H1 (cell line): ENCODE data around the gene PRKAR2B. TPM values are rescaled to one million over a fixed set of nuclear protein-coding genes. Genes with fewer than 3 reads are reported as not detected.

Source experiments
- CTCF ChIA-PET: fragments of 300-600 bp; sonication (Branson Sonifier 250); formaldehyde crosslinking; loops from one replicate; lab custom pipeline; 2021; ENCODE audit not compliant: partially characterized antibody; lab: Charles Lee
- POLR2A ChIA-PET: fragments of 300-600 bp; sonication (Branson Sonifier 250); formaldehyde crosslinking; loops from one replicate; lab custom pipeline; 2021; ENCODE audit warnings: inconsistent platforms; ENCODE audit not compliant: partially characterized antibody; lab: Charles Lee
- DNase-seq, 2 experiments: peaks; one replicate each; pipeline versions ENCODE4 v3.0.0 to v3.0.0-alpha.2; 2010 to 2022; ENCODE audit warnings: low spot score in 2 of 2, low read depth in 1 of 2, mixed read lengths in 1 of 2
- FAIRE-seq: peaks from 2 replicates; lab custom pipeline; 2011; peaks lifted over from hg19 to GRCh38; lab: Jason Lieb, UNC
- H2AFZ ChIP-seq: 2 replicates; pipeline ENCODE4 v1.8.1; 2012; ENCODE audit warnings: low read length, inconsistent platforms
- H2AK5ac ChIP-seq: 2 replicates; pipeline ENCODE4 v1.6.1; 2013; ENCODE audit warnings: low read depth, low read length
- H2BK120ac ChIP-seq: replicated peaks from 2 replicates; pipeline ENCODE3; 2013; ENCODE audit warnings: low read depth, low read length, inconsistent platforms
- H2BK12ac ChIP-seq: 2 replicates; pipeline ENCODE4 v1.6.1; 2013; ENCODE audit warnings: low read depth, low read length
- H2BK15ac ChIP-seq: 2 replicates; pipeline ENCODE4 v1.6.1; 2013; ENCODE audit warnings: low read length
- H2BK20ac ChIP-seq: 2 replicates; pipeline ENCODE4 v1.6.1; 2013; ENCODE audit warnings: low read length
- H2BK5ac ChIP-seq: 2 replicates; pipeline ENCODE4 v1.6.1; 2013; ENCODE audit warnings: low read depth, low read length
- H3K14ac ChIP-seq: 2 replicates; pipeline ENCODE4 v1.6.1; 2013; ENCODE audit warnings: inconsistent platforms; ENCODE audit not compliant: insufficient read length
- H3K18ac ChIP-seq: 2 replicates; pipeline ENCODE4 v1.6.1; 2013; ENCODE audit warnings: low read length; ENCODE audit errors: extremely low read depth
- H3K23ac ChIP-seq: 2 replicates; pipeline ENCODE4 v1.6.1; 2013; ENCODE audit warnings: inconsistent platforms; ENCODE audit not compliant: insufficient read length
- H3K23me2 ChIP-seq: 2 replicates; pipeline ENCODE4 v1.6.1; 2013; ENCODE audit warnings: low read depth, low read length
- H3K27ac ChIP-seq: 2 replicates; pipeline ENCODE4 v1.6.1; 2011; ENCODE audit warnings: low read depth, low read length, inconsistent platforms
- H3K27me3 ChIP-seq, 4 experiments: replicated peaks in 1 of 4; 1 replicate in 1 of 4; 2 replicates in 3 of 4; pipeline versions ENCODE4 v1.6.1 to v1.8.1; 2011 to 2013; ENCODE audit warnings: low read length in 3 of 4, mild to moderate bottlenecking in 3 of 4, inconsistent platforms in 2 of 4, mixed read lengths in 2 of 4, moderate library complexity in 1 of 4; ENCODE audit not compliant: control insufficient read depth in 3 of 4, insufficient read depth in 3 of 4; ENCODE audit errors: extremely low read depth in 1 of 4
- H3K36me3 ChIP-seq, 4 experiments: 2 replicates each; pipeline versions ENCODE4 v1.6.1 to v1.8.1; 2011 to 2013; ENCODE audit warnings: mild to moderate bottlenecking in 4 of 4, low read length in 3 of 4, moderate library complexity in 2 of 4, control low read depth in 1 of 4, inconsistent platforms in 1 of 4; ENCODE audit not compliant: insufficient read depth in 4 of 4, control insufficient read depth in 2 of 4
- H3K4ac ChIP-seq: replicated peaks from 2 replicates; pipeline ENCODE3; 2013; ENCODE audit warnings: low read length, low read depth, mixed read lengths, inconsistent platforms; ENCODE audit not compliant: insufficient read length
- H3K4me1 ChIP-seq, 4 experiments: replicated peaks in 1 of 4; 1 replicate in 1 of 4; 2 replicates in 3 of 4; pipeline versions ENCODE4 v1.6.1 to v1.8.1; 2011 to 2013; ENCODE audit warnings: low read length in 3 of 4, inconsistent platforms in 2 of 4, mixed read lengths in 1 of 4; ENCODE audit not compliant: insufficient read depth in 4 of 4, control insufficient read depth in 3 of 4
- H3K4me2 ChIP-seq, 2 experiments: 2 replicates each; pipeline versions ENCODE4 v1.6.1 to v1.8.1; 2011 to 2013; ENCODE audit warnings: low read depth in 2 of 2, low read length in 2 of 2, control low read depth in 1 of 2, inconsistent platforms in 1 of 2, mild to moderate bottlenecking in 1 of 2; ENCODE audit not compliant: insufficient read depth in 1 of 2
- H3K4me3 ChIP-seq, 4 experiments: fragments of 200-600, 300-600 bp in 1 of 4; sonication (generic), shearing (Covaris generic), sonication (Bioruptor Twin) in 1 of 4; 2 replicates each; pipeline versions ENCODE4 v1.5.1 to v1.8.1; 2011 to 2016; ENCODE audit warnings: low read length in 4 of 4, low read depth in 3 of 4, control low read depth in 2 of 4, inconsistent platforms in 2 of 4, mild to moderate bottlenecking in 2 of 4, mixed read lengths in 1 of 4, moderate library complexity in 1 of 4; ENCODE audit not compliant: insufficient read depth in 2 of 4; ENCODE audit errors: extremely low read depth in 1 of 4
- H3K56ac ChIP-seq: replicated peaks from 2 replicates; pipeline ENCODE3; 2013; ENCODE audit warnings: low read depth, mild to moderate bottlenecking, mixed read lengths, low read length, inconsistent platforms; ENCODE audit not compliant: insufficient read length
- H3K79me1 ChIP-seq: 2 replicates; pipeline ENCODE4 v1.6.1; 2013; ENCODE audit warnings: low read depth, low read length, control low read depth
- H3K79me2 ChIP-seq, 2 experiments: 2 replicates each; pipeline versions ENCODE4 v1.6.1 to v1.8.1; 2012 to 2013; ENCODE audit warnings: low read length in 2 of 2, mild to moderate bottlenecking in 2 of 2, inconsistent platforms in 1 of 2; ENCODE audit not compliant: insufficient read depth in 2 of 2, control insufficient read depth in 1 of 2
- H3K9ac ChIP-seq, 4 experiments: replicated peaks in 1 of 4; 1 replicate in 1 of 4; 2 replicates in 3 of 4; pipeline versions ENCODE4 v1.6.1 to v1.8.1; 2011 to 2013; ENCODE audit warnings: low read depth in 3 of 4, low read length in 3 of 4, control low read depth in 2 of 4, mild to moderate bottlenecking in 2 of 4, moderate library complexity in 2 of 4, inconsistent platforms in 1 of 4; ENCODE audit errors: extremely low read depth in 1 of 4
- H3K9me3 ChIP-seq, 2 experiments: 2 replicates each; pipeline versions ENCODE4 v1.6.1 to v1.8.1; 2012 to 2013; ENCODE audit warnings: mild to moderate bottlenecking in 2 of 2, moderate library complexity in 2 of 2, control low read depth in 1 of 2, inconsistent platforms in 1 of 2, low read depth in 1 of 2, low read length in 1 of 2, mixed read lengths in 1 of 2; ENCODE audit not compliant: insufficient read depth in 2 of 2
- H4K20me1 ChIP-seq, 2 experiments: replicated peaks in 1 of 2; 2 replicates each; pipeline versions ENCODE3 to v1.8.1; 2011 to 2013; ENCODE audit warnings: inconsistent platforms in 2 of 2, low read length in 2 of 2, mild to moderate bottlenecking in 1 of 2; ENCODE audit not compliant: insufficient read depth in 2 of 2, control insufficient read depth in 1 of 2
- H4K5ac ChIP-seq: 2 replicates; pipeline ENCODE4 v1.6.1; 2013; ENCODE audit warnings: low read length, low read depth, mixed read lengths, inconsistent platforms; ENCODE audit not compliant: insufficient read length
- H4K8ac ChIP-seq: 2 replicates; pipeline ENCODE4 v1.8.0; 2013; ENCODE audit warnings: mild to moderate bottlenecking, moderate library complexity, low read length, inconsistent platforms; ENCODE audit not compliant: insufficient read depth; ENCODE audit errors: extremely low read depth
- H4K91ac ChIP-seq: replicated peaks from 2 replicates; pipeline ENCODE3; 2013; ENCODE audit warnings: low read length, mixed read lengths, inconsistent platforms; ENCODE audit not compliant: insufficient read length
- CBX8 ChIP-seq: fragments of 300-800, 300-1000 bp; sonication (generic); IDR thresholded peaks from 2 replicates; pipeline ENCODE4 v1.7.1; 2016; ENCODE audit warnings: low read depth, low read length, borderline replicate concordance
- CHD1 ChIP-seq: IDR thresholded peaks from 2 replicates; pipeline ENCODE4 v1.6.1; 2012; ENCODE audit warnings: low read depth, low read length, improper control_type of control experiment
- GTF2F1 ChIP-seq: IDR thresholded peaks from 2 replicates; pipeline ENCODE4 v1.6.1; 2012; ENCODE audit warnings: low read depth, low read length, improper control_type of control experiment, borderline replicate concordance
- JUN ChIP-seq: IDR thresholded peaks from 2 replicates; pipeline ENCODE4 v1.6.1; 2011; ENCODE audit warnings: low read depth, mild to moderate bottlenecking, improper control_type of control experiment, low read length
- NANOG ChIP-seq: IDR thresholded peaks from 2 replicates; pipeline ENCODE4 v1.6.1; 2011; ENCODE audit warnings: low read length, low read depth, mild to moderate bottlenecking, inconsistent platforms; ENCODE audit not compliant: insufficient read depth, poor library complexity, severe bottlenecking
- POLR2A ChIP-seq, 2 experiments: IDR thresholded peaks; 1 replicate in 1 of 2; 2 replicates in 1 of 2; pipeline ENCODE4 v1.6.1; 2011; ENCODE audit warnings: low read depth in 2 of 2, low read length in 2 of 2, mild to moderate bottlenecking in 2 of 2; ENCODE audit errors: control extremely low read depth in 1 of 2
- RBBP5 ChIP-seq: IDR thresholded peaks from 2 replicates; pipeline ENCODE4 v1.7.1; 2012; ENCODE audit warnings: low read depth, mild to moderate bottlenecking, inconsistent platforms, low read length, moderate library complexity, borderline replicate concordance
- RXRA ChIP-seq: IDR thresholded peaks from 2 replicates; pipeline ENCODE4 v1.6.1; 2011; ENCODE audit warnings: low read depth, mild to moderate bottlenecking, low read length, moderate library complexity; ENCODE audit not compliant: insufficient read depth
- SAP30 ChIP-seq: fragments of 300-600 bp; sonication (generic); IDR thresholded peaks from 2 replicates; pipeline ENCODE4 v1.7.1; 2012; ENCODE audit warnings: low read length, moderate library complexity, mild to moderate bottlenecking, inconsistent platforms; ENCODE audit not compliant: insufficient read depth, insufficient replicate concordance
- SIN3A ChIP-seq, 2 experiments: IDR thresholded peaks in 1 of 2; conservative IDR thresholded peaks in 1 of 2; 2 replicates each; pipeline ENCODE4 v1.6.1; 2011 to 2012; ENCODE audit warnings: low read length in 2 of 2, improper control_type of control experiment in 1 of 2, low read depth in 1 of 2, mild to moderate bottlenecking in 1 of 2
- SP1 ChIP-seq: IDR thresholded peaks from 2 replicates; pipeline ENCODE4 v1.6.1; 2011; ENCODE audit warnings: low read depth, low read length
- TCF12 ChIP-seq: IDR thresholded peaks from 2 replicates; pipeline ENCODE4 v1.6.1; 2011; ENCODE audit warnings: low read depth, mild to moderate bottlenecking, low read length
- TEAD4 ChIP-seq: IDR thresholded peaks from 2 replicates; pipeline ENCODE4 v1.6.1; 2012; ENCODE audit warnings: low read depth, low read length, inconsistent platforms, mixed read lengths
- USF2 ChIP-seq: IDR thresholded peaks from 2 replicates; pipeline ENCODE4 v1.6.1; 2011; ENCODE audit warnings: low read length, improper control_type of control experiment
- WGBS, 2 experiments: shearing (Covaris generic) in 1 of 2; methylation state at CpG; one replicate each; pipeline versions ENCODE4 v1.1.6 to v1.1.7; 2013 to 2015; ENCODE audit warnings: low lambda C conversion rate in 2 of 2, mixed read lengths in 2 of 2, inconsistent platforms in 1 of 2, low coverage in 1 of 2, missing lambda C conversion rate in 1 of 2; ENCODE audit not compliant: insufficient replicate concordance in 2 of 2, insufficient coverage in 1 of 2, insufficient read length in 1 of 2; ENCODE audit errors: extremely low coverage in 1 of 2, missing lambda C conversion rate in 1 of 2; 5-methylcytosine and 5-hydroxymethylcytosine counted together
- polyA plus RNA-seq, 7 experiments: library from polyadenylated mRNA; depleted of rRNA in 3 of 7; stranded (reverse) in 5 of 7; unstranded in 2 of 7; fragments of >200 nt in 5 of 7; fragments of 200-250 nt in 2 of 7; gene quantifications; 1 replicate in 5 of 7; 2 replicates in 1 of 7; 4 replicates in 1 of 7; pipeline versions ENCODE4 v1.2.1 to v1.2.3, GENCODE V29; 2011 to 2013; ENCODE audit warnings: missing spikeins in 2 of 7, mixed read lengths in 2 of 7
- total RNA-seq: library from RNA; stranded (reverse); fragmentation: NEBNext Ultra II Directional; extraction: Animal tissue kit (Norgen Biotek cat#: 25700); gene quantifications from 2 replicates; pipeline ENCODE4 v1.2.1, GENCODE V29; 2021

PRKAR2B gene
- total and polyA plus RNA-seq, 2 of the 8 experiments (the other 6 are each of a cell fraction or from before 2014, with no cell fraction given), result 10.4 to 37.0 TPM

- no peaks in the 10 kb centered on the region for H3K79me1 ChIP-seq
- TF ChIP-seq TEAD4 (no peak), RBBP5 (no peak), SIN3A (conservative IDR thresholded peaks at IDR 0.05 in 1 of 2, IDR thresholded peaks at IDR 0.05 in 1 of 2; ENCODE audit: low read depth in 1 of 2, low read length in 2 of 2) (no peak), GTF2F1 (no peak), SAP30 (no peak), NANOG (no peak), CHD1 (no peak), CBX8 (no peak), SP1 (no peak), TCF12 (no peak), USF2 (no peak), JUN (no peak), RXRA (no peak), POLR2A (IDR thresholded peaks at IDR 0.05; ENCODE audit: control extremely low read depth in 1 of 2, low read depth in 2 of 2, low read length in 2 of 2) (no peak)
Observed at GRCh38 chr7:107123392-107123791, 78.9 kb downstream of the PRKAR2B start.

More at GRCh38 chr7:107123392-107123791, 78.9 kb downstream of the PRKAR2B start:
- no peak overlapping the region for H2BK120ac ChIP-seq
- no peak overlapping the region for H2BK15ac ChIP-seq
- no peak overlapping the region for H3K27ac ChIP-seq
- H4K91ac ChIP-seq, result no peak overlapping the region
- ChIA-PET POLR2A (no interaction called here), CTCF (interaction anchor here (1.6 to 2.9 kb wide), 2 partner anchors 26 to 75 kb away, joined by 8 to 14 read pairs; no protein-coding TSS in a partner anchor)
- H3K23ac ChIP-seq, result no peak overlapping the region
- no peak overlapping the region for H3K4me3 ChIP-seq
- no peaks in the 10 kb centered on the region for H3K27me3 ChIP-seq
- H2BK12ac ChIP-seq, result no peak overlapping the region
- no peak overlapping the region for H2BK20ac ChIP-seq
- peaks cover 0 to 7% (median 0%) of the 10 kb centered on the region in 4 experiments; a peak in 3 of 7 replicates for H3K4me1 ChIP-seq
- H3K79me2 ChIP-seq, result no peaks in the 10 kb centered on the region; a peak in 1 of 4 replicates
- H2AK5ac ChIP-seq, result no peak overlapping the region
- no peaks in the 10 kb centered on the region for H3K36me3 ChIP-seq
- FAIRE-seq (no peak), DNase-seq (no peak)
- H3K56ac ChIP-seq, result no peak overlapping the region
- no peaks in the 10 kb centered on the region for H4K20me1 ChIP-seq
- WGBS, 2 experiments, result 96% methylated on average over 4 of the region's 4 CpGs; no CpG with 5 or more reads in 1 of the 2 experiments
- no peak overlapping the region for H3K14ac ChIP-seq
- no peaks in the 10 kb centered on the region for H3K9me3 ChIP-seq
- H3K4me2 ChIP-seq, result no peak overlapping the region
- no peak overlapping the region for H2AFZ ChIP-seq
- H4K5ac ChIP-seq, result no peak overlapping the region
- no peaks in the 10 kb centered on the region for H3K23me2 ChIP-seq
- no peak overlapping the region for H3K9ac ChIP-seq
- no peak overlapping the region for H3K18ac ChIP-seq
- H2BK5ac ChIP-seq, result no peak overlapping the region
- no peak overlapping the region for H3K4ac ChIP-seq
- no peak overlapping the region for H4K8ac ChIP-seq
